Smooth muscle cell (in vitro differentiated cells): Measurements from ENCODE around the gene JCAD. TPM values are rescaled to one million over a fixed set of nuclear protein-coding genes. Genes with fewer than 3 reads are reported as not detected.

Experiments
- DNase-seq: peaks from one replicate; lab custom pipeline; 2025; ENCODE audit not compliant: unreplicated experiment; lab: John Stamatoyannopoulos, UW
- H2AFZ ChIP-seq: fragments of 200-600 bp; sonication (generic); 2 replicates; pipeline ENCODE4 v1.6.0; 2016; ENCODE audit warnings: antibody characterized with exemption, low read depth, mild to moderate bottlenecking
- H3F3A ChIP-seq: fragments of 200-600 bp; sonication (generic); 2 replicates; pipeline ENCODE4 v1.6.0; 2017; ENCODE audit warnings: antibody characterized with exemption, low read depth
- H3K27ac ChIP-seq: fragments of 200-600 bp; sonication (generic); 2 replicates; pipeline ENCODE4 v1.5.1; 2016; ENCODE audit warnings: low read depth, mild to moderate bottlenecking
- H3K27me3 ChIP-seq: fragments of 200-600 bp; sonication (generic); 2 replicates; pipeline ENCODE4 v1.6.1; 2016; ENCODE audit warnings: low read depth, mild to moderate bottlenecking
- H3K36me3 ChIP-seq: fragments of 200-600 bp; sonication (generic); 2 replicates; pipeline ENCODE4 v1.5.1; 2016; ENCODE audit warnings: low read depth
- H3K4me1 ChIP-seq: fragments of 200-600 bp; sonication (generic); 2 replicates; pipeline ENCODE4 v1.5.1; 2016; ENCODE audit warnings: low read depth
- H3K4me2 ChIP-seq: fragments of 200-600 bp; sonication (generic); 2 replicates; pipeline ENCODE4 v1.6.0; 2016; ENCODE audit warnings: mild to moderate bottlenecking
- H3K4me3 ChIP-seq: fragments of 200-600 bp; sonication (generic); 2 replicates; pipeline ENCODE4 v1.5.1; 2016; ENCODE audit warnings: mild to moderate bottlenecking
- H3K79me2 ChIP-seq: fragments of 200-600 bp; sonication (generic); 2 replicates; pipeline ENCODE4 v1.6.0; 2016; ENCODE audit warnings: low read depth, mild to moderate bottlenecking
- H3K9ac ChIP-seq: fragments of 200-600 bp; sonication (generic); 2 replicates; pipeline ENCODE4 v1.6.0; 2016; ENCODE audit warnings: low read depth
- H3K9me3 ChIP-seq: fragments of 200-600 bp; sonication (generic); replicated peaks from 2 replicates; pipeline ENCODE4 v1.5.1; 2016; ENCODE audit warnings: low read depth
- H4K20me1 ChIP-seq: fragments of 200-600 bp; sonication (generic); 2 replicates; pipeline ENCODE4 v1.6.0; 2016; ENCODE audit warnings: low read depth
- WGBS: methylation state at CpG from one replicate; pipeline ENCODE4 v1.1.7; 2016; ENCODE audit warnings: low lambda C conversion rate; 5-methylcytosine and 5-hydroxymethylcytosine counted together
- polyA plus RNA-seq: library from polyadenylated mRNA; unstranded; fragments of >200 nt; fragmentation: Nextera tagmentation; extraction: Ambion mirVana; gene quantifications from 2 replicates; pipeline ENCODE4 v1.2.1, GENCODE V29; 2016
- total RNA-seq: library from RNA; depleted of rRNA; stranded (reverse); fragments of >200 nt; gene quantifications from 2 replicates; pipeline ENCODE4 v1.2.3, GENCODE V29; 2014
- TF ChIP-seq, protein P1 (sequence below): fragments of 200-600 bp; sonication (generic); IDR thresholded peaks from 2 replicates; pipeline ENCODE4 v1.5.1; 2017; ENCODE audit warnings: borderline replicate concordance, mild to moderate bottlenecking, antibody characterized with exemption; ENCODE audit not compliant: insufficient read depth, poor library complexity, severe bottlenecking

JCAD gene
- total and polyA plus RNA-seq, 2 experiments from 2014 or later, result 7.5 to 7.8 TPM

DNA sequence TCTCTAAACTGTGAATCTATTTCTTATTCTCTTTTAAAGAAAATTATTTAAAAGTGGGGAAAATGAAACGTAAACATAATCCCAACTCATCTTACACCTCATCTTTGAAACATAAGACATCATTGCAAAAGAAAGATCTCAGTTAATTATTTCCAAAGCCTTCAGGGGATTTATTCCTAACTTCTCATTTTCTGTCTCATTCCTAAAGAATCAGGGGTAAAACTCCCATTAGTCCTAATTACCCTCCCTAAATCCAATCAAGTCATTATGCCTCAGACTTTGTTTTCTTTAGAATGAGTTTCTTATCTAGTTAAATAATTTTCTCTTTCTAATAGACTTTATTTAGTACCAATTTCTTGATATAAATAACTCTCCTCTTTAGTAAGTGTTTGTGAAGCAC is 39.7 kb upstream of the JCAD start:
- 92% methylated on average over 1 of the region's 1 CpG for WGBS
- H3K27ac ChIP-seq, result no peak overlapping the region
- no peak overlapping the region for H2AFZ ChIP-seq
- H3K4me2 ChIP-seq, result peak overlapping the region; percentile 39
- H3K4me3 ChIP-seq, result no peak overlapping the region
- H3K27me3 ChIP-seq, result no peaks in the 10 kb centered on the region
- H3F3A ChIP-seq, result no peaks in the 10 kb centered on the region
- H3K79me2 ChIP-seq, result no peaks in the 10 kb centered on the region
- no peaks in the 10 kb centered on the region for H4K20me1 ChIP-seq
- H3K4me1 ChIP-seq, result peaks cover 3% of the 10 kb centered on the region
- TF ChIP-seq, protein P1, sequence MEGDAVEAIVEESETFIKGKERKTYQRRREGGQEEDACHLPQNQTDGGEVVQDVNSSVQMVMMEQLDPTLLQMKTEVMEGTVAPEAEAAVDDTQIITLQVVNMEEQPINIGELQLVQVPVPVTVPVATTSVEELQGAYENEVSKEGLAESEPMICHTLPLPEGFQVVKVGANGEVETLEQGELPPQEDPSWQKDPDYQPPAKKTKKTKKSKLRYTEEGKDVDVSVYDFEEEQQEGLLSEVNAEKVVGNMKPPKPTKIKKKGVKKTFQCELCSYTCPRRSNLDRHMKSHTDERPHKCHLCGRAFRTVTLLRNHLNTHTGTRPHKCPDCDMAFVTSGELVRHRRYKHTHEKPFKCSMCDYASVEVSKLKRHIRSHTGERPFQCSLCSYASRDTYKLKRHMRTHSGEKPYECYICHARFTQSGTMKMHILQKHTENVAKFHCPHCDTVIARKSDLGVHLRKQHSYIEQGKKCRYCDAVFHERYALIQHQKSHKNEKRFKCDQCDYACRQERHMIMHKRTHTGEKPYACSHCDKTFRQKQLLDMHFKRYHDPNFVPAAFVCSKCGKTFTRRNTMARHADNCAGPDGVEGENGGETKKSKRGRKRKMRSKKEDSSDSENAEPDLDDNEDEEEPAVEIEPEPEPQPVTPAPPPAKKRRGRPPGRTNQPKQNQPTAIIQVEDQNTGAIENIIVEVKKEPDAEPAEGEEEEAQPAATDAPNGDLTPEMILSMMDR, result no peak
- no peak for DNase-seq
- H3K9ac ChIP-seq, result no peak overlapping the region
- no peaks in the 10 kb centered on the region for H3K9me3 ChIP-seq
- no peaks in the 10 kb centered on the region for H3K36me3 ChIP-seq

DNA sequence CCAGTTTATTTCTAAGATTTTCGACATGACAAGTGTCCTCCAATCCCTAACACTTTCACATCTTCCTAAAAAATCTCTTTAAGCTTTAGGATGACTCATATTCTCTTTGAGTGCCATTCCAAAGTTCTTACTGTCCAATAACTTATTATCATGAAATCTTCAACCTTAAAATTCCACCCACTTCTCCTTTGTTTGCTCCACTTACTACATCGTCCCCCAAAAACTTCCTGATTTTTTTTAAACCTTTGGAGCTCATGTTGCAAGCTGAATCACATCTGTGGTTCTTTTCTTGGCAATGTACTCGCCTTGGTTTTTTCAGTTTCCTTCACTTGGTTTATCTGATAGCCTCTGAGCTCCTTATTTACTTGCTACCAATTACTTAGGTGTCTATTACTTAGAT is 39.2 kb upstream of the JCAD start:
- H2AFZ ChIP-seq, result no peak overlapping the region
- no peak overlapping the region for H3K27ac ChIP-seq
- peak overlapping the region; percentile 39 for H3K4me2 ChIP-seq
- H3K36me3 ChIP-seq, result no peaks in the 10 kb centered on the region
- peaks cover 3% of the 10 kb centered on the region for H3K4me1 ChIP-seq
- TF ChIP-seq, protein P1, result no peak
- no peaks in the 10 kb centered on the region for H3K9me3 ChIP-seq
- no peaks in the 10 kb centered on the region for H3F3A ChIP-seq
- H3K4me3 ChIP-seq, result no peak overlapping the region
- no peak for DNase-seq
- WGBS, result 42% methylated on average over 3 of the region's 3 CpGs
- H3K27me3 ChIP-seq, result no peaks in the 10 kb centered on the region
- no peaks in the 10 kb centered on the region for H3K79me2 ChIP-seq
- no peaks in the 10 kb centered on the region for H4K20me1 ChIP-seq
- H3K9ac ChIP-seq, result no peak overlapping the region

DNA sequence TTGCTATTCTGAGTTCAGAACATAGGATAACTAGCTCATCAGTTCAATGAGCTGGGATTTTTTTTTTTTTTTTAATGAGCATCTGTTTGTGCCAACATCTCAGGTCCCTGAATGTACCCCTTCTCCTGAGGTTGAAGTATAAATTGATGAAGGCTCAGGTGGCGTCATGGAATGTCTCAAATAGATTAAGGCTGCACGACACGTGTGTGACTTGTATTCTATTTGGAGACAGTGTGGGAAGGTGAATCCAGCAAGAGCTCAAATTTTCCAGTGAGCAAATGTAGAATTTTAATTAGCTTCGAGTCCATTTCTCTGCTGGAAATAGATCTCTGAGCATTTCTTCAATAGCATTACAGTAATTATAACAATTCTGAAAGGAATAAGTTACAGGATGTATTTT is 37.2 kb upstream of the JCAD start:
- Histone ChIP-seq H3K27ac (no peak overlapping the region), H4K20me1 (no peaks in the 10 kb centered on the region), H3K9me3 (no peaks in the 10 kb centered on the region), H3K79me2 (no peaks in the 10 kb centered on the region), H3K36me3 (no peaks in the 10 kb centered on the region), H3K4me1 (peaks cover 3% of the 10 kb centered on the region), H3K4me3 (no peak overlapping the region), H2AFZ (no peak overlapping the region), H3K4me2 (no peak overlapping the region), H3F3A (peaks cover 6% of the 10 kb centered on the region), H3K9ac (no peak overlapping the region), H3K27me3 (no peaks in the 10 kb centered on the region)
- WGBS, result 91% methylated on average over 4 of the region's 4 CpGs
- TF ChIP-seq, protein P1, result no peak
- DNase-seq, result no peak

DNA sequence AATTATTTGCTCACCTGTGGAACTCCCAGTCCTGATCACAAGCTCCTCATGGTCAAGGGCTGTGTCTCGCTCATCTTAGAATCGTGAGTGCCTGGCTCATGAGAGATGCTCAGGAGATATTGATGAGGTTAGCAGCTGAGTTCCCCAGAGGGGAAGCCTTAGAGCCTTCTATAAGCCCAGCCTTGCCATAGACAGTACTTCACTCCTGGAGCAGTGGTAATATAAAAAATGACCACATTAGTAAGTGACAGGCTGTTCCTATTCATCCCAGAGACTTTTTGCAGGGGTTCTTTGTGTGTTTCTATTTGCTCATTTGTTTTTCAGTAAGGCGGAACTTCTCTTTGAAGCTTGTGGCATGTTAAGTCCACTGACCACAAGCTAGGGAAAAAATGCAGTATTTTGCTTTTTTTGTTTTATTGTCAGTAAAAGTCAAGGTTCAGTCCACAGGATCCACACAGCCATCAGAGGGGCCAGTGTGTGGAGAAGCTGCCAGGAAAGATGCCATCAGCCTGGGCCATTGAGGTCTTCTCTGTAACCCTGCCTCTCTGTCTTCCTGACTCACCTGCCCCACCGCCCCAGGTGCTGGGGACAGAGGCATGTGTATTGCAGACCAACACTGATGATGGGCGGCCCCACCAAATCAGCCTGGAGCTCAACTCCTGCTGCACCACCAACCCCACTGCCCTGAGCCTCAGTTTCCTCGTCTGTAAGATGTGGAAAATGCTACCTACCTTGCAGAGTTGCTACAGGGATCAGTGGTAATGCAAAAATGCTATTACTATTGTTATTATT is 36.4 kb upstream of the JCAD start:
- WGBS, result 85% methylated on average over 6 of the region's 6 CpGs
- H3K4me3 ChIP-seq, result no peak overlapping the region
- H3K4me1 ChIP-seq, result peaks cover 3% of the 10 kb centered on the region
- no peaks in the 10 kb centered on the region for H3K9me3 ChIP-seq
- TF ChIP-seq, protein P1, result no peak
- no peak overlapping the region for H3K27ac ChIP-seq
- no peak for DNase-seq
- no peaks in the 10 kb centered on the region for H3K36me3 ChIP-seq
- no peak overlapping the region for H3K9ac ChIP-seq
- no peaks in the 10 kb centered on the region for H3K79me2 ChIP-seq
- no peaks in the 10 kb centered on the region for H4K20me1 ChIP-seq
- H3F3A ChIP-seq, result peaks cover 6% of the 10 kb centered on the region
- H3K27me3 ChIP-seq, result no peaks in the 10 kb centered on the region
- H3K4me2 ChIP-seq, result no peak overlapping the region
- no peak overlapping the region for H2AFZ ChIP-seq
